Sigmoid colon (tissue), 4 donors: Measurements from ENCODE around the gene BOC.

Experiments used
- EP300 ChIP-seq, 4 donors: sonication (generic); formaldehyde crosslinking; IDR thresholded peaks; one replicate each; pipeline ENCODE4 v1.6.1; 2017; ENCODE audit warnings: antibody characterized with exemption in 4 of 4
- POLR2A ChIP-seq, 2 donors: fragments of 450-650 bp; IDR thresholded peaks; one replicate each; pipeline ENCODE4 v1.6.1; 2016; ENCODE audit warnings: antibody characterized with exemption in 2 of 2, mild to moderate bottlenecking in 2 of 2, moderate library complexity in 2 of 2
- POLR2AphosphoS5 ChIP-seq, 4 donors: sonication (generic); formaldehyde crosslinking; IDR thresholded peaks; one replicate each; pipeline ENCODE4 v1.6.1; 2017; ENCODE audit warnings: antibody characterized with exemption in 4 of 4
- TF ChIP-seq, protein P1 (sequence below), 4 experiments: fragments of 450-650 bp in 3 of 4; fragments of 200-600 bp in 1 of 4; IDR thresholded peaks; one replicate each; pipeline ENCODE4 v1.5.1; 2016 to 2019; ENCODE audit warnings: antibody characterized with exemption in 4 of 4, mild to moderate bottlenecking in 3 of 4, moderate library complexity in 2 of 4

DNA sequence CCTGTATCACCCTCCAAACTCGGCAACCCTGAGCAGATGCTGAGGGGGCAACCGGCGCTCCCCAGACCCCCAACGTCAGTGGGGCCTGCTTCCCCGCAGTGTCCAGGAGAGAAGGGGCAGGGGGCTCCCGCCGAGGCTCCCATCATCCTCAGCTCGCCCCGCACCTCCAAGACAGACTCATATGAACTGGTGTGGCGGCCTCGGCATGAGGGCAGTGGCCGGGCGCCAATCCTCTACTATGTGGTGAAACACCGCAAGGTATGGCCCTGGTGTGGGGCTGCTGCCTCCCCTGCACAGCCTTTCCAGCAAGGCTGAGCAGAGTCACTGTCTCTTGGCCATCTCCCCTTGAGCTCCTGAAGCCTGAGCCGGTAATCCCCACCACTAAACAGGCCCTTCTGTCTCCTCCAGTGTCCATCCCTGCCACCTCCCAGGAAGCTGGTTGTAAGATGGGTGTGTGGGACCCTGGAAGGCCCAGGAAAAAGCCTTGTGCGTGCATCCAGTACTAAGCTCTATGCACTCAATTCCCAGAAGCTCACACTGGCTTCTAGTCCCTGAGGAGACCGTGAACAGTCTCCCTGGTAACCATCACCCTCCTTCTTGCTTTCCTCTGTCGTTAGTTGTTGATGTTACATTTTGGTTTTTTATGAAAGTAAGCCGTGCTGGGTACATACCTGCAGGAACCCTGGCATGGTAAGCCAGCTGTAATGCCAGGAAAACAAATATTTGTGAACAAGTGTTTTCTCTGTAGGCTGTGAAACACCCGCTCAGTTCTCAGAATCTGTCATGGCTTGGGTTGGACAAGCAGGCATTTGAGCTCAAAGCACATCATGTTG, 63.3 kb downstream of the BOC start:
- TF ChIP-seq, protein P1, sequence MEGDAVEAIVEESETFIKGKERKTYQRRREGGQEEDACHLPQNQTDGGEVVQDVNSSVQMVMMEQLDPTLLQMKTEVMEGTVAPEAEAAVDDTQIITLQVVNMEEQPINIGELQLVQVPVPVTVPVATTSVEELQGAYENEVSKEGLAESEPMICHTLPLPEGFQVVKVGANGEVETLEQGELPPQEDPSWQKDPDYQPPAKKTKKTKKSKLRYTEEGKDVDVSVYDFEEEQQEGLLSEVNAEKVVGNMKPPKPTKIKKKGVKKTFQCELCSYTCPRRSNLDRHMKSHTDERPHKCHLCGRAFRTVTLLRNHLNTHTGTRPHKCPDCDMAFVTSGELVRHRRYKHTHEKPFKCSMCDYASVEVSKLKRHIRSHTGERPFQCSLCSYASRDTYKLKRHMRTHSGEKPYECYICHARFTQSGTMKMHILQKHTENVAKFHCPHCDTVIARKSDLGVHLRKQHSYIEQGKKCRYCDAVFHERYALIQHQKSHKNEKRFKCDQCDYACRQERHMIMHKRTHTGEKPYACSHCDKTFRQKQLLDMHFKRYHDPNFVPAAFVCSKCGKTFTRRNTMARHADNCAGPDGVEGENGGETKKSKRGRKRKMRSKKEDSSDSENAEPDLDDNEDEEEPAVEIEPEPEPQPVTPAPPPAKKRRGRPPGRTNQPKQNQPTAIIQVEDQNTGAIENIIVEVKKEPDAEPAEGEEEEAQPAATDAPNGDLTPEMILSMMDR (IDR thresholded peaks at IDR 0.05) = no peak
- no peak for TF ChIP-seq EP300 (IDR thresholded peaks at IDR 0.05)
- TF ChIP-seq POLR2A (IDR thresholded peaks at IDR 0.05) = no peak
- TF ChIP-seq POLR2AphosphoS5 (IDR thresholded peaks at IDR 0.05) = no peak
